Breast epithelium (tissue), 3 donors: Measurements from ENCODE around the gene GRM1.

ENCODE experiments used
- POLR2A ChIP-seq: fragments of 450-650 bp; IDR thresholded peaks from one replicate; pipeline ENCODE4 v1.6.1; 2016; ENCODE audit warnings: antibody characterized with exemption, mild to moderate bottlenecking, moderate library complexity
- POLR2AphosphoS5 ChIP-seq, 3 donors: sonication (generic); formaldehyde crosslinking; IDR thresholded peaks; one replicate each; pipeline ENCODE4 v1.6.1; 2017; ENCODE audit warnings: antibody characterized with exemption in 3 of 3
- TF ChIP-seq, protein P1 (sequence below), 3 donors: fragments of 450-650 bp; IDR thresholded peaks; one replicate each; pipeline ENCODE4 v1.5.1; 2016 to 2017; ENCODE audit warnings: antibody characterized with exemption in 3 of 3, mild to moderate bottlenecking in 3 of 3, moderate library complexity in 3 of 3

DNA sequence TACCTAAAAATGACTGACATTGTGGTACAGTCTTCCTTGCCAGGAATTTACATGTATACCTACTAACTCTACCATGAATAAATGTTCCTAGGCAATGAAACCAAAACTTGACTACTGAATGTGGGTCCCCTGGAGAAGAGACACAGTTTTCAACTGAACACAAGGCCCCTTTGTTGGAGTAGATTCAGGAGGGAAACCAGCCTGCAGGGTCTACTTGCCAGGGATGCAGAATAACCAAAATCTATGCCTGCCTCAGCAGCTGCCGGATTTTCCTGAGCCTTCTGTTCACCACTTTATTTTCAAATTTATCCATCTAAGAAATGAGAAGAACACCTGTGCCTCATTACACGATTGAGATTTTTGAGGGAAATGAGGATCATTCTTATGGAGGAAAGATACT lies 211.9 kb downstream of the GRM1 start:
- TF ChIP-seq POLR2A (no peak), POLR2AphosphoS5 (IDR thresholded peaks at IDR 0.05) (no peak)
- TF ChIP-seq, protein P1, sequence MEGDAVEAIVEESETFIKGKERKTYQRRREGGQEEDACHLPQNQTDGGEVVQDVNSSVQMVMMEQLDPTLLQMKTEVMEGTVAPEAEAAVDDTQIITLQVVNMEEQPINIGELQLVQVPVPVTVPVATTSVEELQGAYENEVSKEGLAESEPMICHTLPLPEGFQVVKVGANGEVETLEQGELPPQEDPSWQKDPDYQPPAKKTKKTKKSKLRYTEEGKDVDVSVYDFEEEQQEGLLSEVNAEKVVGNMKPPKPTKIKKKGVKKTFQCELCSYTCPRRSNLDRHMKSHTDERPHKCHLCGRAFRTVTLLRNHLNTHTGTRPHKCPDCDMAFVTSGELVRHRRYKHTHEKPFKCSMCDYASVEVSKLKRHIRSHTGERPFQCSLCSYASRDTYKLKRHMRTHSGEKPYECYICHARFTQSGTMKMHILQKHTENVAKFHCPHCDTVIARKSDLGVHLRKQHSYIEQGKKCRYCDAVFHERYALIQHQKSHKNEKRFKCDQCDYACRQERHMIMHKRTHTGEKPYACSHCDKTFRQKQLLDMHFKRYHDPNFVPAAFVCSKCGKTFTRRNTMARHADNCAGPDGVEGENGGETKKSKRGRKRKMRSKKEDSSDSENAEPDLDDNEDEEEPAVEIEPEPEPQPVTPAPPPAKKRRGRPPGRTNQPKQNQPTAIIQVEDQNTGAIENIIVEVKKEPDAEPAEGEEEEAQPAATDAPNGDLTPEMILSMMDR (IDR thresholded peaks at IDR 0.05), result no peak
